GM18861 (cell line): ENCODE data around the gene CERKL.

ENCODE experiments used
- ATAC-seq: cut with Tn5 transposase; IDR thresholded peaks from one replicate; pipeline ENCODE4 v1.9.1; 2021; ENCODE audit not compliant: unreplicated experiment

The CERKL gene

DNA sequence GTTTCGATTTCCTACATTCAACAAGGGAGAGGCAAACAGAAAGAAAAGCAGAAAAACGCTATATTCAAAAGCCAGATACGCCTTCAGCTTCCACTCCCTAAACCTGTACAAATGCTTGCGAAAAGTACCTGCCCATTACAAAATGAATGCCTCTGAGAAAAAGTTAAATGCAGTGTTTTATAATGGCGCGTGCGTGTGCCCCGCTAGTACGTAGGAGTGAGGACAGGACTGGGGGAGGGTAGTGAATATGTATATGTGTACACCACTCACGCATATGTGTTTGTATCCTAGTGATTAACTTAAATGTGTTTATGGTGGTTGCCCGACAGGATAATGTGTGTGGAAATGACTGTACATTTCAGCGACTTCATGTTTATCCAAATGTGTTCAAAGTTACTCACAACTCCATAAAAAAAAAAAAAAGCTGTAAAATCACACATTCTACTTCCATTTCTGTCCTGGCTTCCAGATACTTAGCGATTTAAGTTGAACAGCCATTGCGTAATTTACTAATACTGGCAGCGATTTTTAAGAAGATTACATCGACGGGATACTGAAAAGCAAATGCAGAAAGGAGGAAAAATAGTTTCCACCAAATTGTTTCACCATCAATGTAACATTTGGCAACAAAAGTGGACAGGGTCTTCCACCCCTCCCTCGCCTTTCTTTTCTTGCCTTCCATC lies 22.1 kb upstream of the CERKL start:
- no peak for ATAC-seq

GRCh38 chr2:181677912-181678586 lies 21.1 kb upstream of the CERKL start:
- no peak for ATAC-seq

DNA sequence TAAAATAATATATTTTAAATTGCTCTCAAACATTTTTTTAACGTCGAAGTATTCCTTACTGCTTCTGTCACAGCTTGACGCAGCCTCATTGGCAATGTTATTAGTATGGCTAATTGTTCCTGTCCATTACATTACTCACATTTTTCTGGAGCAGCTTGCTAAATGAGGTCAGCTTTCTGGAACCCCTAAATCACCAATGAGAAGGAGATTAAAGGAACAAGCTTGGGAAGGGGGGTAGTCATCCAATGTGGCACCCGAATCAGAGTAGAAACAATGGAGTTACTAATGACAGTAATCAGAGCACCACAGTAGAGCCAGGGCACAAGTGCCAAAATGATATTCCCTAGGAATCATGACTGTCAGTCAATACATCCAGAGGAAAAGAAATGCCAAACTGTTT lies 18.3 kb upstream of the CERKL start:
- ATAC-seq = no peak

- no peak for ATAC-seq
These were observed 17.6 kb upstream of the CERKL start for GRCh38 chr2:181674461-181674860.

DNA sequence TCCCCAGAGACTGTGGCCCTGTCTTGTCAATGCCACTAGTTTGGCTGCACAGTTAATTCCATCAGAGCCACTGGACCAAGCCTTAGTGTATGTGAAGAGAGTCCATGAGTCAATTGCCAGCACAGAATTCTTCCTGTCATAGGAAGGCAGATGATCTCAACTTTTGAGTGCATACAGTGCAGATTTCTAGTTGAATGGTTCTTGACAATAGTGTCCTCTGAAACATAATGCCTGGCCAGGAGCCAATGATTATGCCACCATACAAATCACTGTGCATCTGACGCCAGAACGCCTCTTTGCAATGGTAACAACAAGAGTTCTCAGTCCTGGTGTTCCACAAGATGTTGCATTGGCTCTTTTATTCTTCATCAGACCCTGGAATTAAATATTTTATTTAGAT lies 16.3 kb upstream of the CERKL start:
- ATAC-seq = no peak

DNA sequence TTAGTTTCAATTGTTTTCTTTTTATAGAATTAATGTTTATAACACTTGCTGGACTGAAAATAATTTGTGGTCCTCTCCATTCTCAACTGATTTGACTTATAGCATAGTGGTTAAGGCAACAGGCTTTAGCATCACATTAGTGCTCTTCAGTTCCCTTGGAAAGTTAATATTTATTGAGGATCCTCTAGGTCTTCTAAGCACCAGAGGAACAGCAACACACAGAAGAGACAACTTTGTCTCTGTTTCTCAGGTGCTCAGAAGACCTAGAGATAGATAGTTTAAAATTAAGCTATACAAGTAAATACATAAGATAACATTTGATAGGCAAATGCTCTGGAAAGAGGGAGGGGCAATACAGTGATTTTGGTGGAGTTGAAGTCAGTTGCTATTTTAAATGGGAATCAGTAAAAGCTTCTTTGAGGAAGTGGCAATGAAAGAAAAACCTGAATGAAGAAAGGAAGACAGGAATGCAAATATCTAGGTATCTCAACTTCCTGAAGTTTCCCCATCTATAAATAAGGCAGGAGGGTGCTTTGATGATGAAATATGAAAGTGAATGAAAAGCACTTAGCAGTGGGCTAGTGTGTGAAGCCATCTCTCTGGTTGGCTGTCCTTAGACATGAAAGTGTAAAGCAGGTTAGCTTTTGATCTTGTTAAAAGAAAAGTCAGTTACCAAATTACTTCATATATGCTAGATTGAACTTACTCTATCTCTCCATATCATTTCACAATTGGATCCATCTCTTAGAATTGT lies 15.5 kb upstream of the CERKL start:
- ATAC-seq = peak; percentile 69

- no peak for ATAC-seq
These were observed 13.7 kb upstream of the CERKL start for GRCh38 chr2:181670632-181671031.

DNA sequence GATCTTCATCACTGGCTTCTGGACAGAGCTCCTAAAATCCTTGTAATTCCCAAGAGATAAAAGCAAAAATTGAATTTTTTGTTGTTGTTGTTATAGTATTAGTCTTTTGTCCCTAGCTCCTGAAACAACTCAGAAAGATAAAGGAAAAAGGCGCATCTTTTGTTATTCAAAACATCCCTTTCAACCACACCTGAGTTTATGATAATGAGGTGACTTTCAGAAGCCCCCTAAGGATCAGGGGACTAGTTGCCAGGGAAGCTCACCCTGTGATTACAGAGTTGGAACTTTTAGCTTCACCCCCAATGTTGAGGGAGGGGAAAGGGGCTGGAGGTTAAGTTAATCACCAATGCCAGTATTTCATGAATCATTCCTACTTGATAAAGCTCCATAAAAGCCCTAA lies 10.3 kb upstream of the CERKL start:
- ATAC-seq = no peak

DNA sequence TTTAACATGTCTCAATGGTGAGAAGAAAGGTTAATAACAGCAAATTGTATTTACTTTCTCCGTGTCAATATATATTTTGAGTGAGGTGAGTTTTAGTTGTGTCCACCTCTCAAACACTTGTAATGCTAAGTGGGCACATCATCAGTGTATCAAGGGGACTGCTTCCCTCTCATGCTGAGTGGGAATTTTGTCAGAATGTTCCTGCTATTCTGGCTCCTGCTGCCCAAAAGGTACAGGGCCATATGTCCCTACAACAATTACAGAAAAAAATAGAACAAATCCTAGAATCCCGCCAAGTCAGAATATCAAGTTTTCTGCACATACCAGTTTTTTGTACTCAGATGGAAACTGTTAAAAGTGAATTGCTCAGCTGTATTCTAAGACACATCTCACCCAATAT lies 5.4 kb upstream of the CERKL start:
- ATAC-seq = no peak

GRCh38 chr2:181660181-181660580 lies 3.3 kb upstream of the CERKL start:
- no peak for ATAC-seq

- no peak for ATAC-seq
These were observed 1.5 kb upstream of the CERKL start for GRCh38 chr2:181658444-181658843.

DNA sequence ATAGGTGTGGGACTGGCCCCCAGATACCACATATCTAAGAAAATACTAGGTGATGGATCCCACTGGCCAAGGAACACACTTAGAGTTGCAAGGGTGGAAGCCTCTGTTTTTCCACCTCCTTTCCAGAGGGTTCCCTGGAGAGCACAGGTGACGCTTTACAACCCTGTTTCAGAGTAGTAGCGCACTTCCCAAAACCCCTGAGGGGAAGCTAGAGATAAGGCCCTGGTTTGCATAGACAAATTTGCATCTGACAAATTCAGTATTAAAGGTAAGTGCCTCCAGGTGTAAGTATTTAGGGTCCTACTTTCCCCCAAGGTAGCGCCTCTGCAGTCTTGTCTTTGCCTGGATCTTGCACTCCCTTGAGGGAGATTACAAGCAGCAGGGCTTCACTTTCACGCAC lies 474 bp upstream of the CERKL start:
- ATAC-seq = no peak

DNA sequence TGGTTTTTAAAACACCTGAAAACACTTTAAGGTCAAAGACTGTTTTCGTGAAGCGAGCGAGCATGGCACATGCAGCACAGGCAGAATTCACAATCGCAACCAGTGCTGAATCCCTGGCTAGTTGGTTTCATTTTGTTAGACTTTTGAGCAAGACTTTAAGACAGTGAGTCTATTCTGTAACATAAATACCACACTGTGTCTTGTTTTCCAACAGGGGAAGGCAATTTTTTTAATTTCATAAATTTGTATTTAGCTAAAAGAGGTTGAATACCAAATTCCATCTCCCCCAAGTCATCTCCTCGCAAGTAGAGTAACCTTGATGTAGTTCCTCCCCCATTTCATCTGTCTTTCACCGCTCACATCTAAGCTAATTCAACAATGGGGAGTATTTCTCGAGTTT lies 1.4 kb downstream of the CERKL start:
- ATAC-seq = no peak

GRCh38 chr2:181649436-181649979 lies 7.4 kb downstream of the CERKL start:
- no peak for ATAC-seq

- ATAC-seq = no peak
These were observed 8.3 kb downstream of the CERKL start for GRCh38 chr2:181648478-181649155.

- peak; percentile 68 for ATAC-seq
These were observed 10.4 kb downstream of the CERKL start for GRCh38 chr2:181646415-181646987.

DNA sequence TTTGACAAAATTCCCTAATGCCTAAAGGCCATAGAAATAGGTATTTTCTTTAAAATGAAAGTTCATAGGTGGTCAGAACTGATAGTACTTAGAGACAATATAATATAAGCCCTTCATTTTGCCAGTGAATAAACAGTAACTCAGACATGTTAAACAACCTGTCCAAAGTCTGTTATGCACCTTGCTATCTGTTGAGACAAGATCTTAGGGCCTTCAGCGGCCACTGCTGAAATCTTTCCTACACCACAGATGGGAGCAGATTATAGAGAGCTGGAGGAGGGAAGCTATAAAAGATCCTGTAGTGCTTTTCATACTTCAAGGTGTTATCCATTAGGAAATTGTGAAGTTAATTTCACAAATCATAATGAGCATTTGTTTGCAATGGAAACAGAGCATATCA lies 13.8 kb downstream of the CERKL start:
- ATAC-seq = no peak

DNA sequence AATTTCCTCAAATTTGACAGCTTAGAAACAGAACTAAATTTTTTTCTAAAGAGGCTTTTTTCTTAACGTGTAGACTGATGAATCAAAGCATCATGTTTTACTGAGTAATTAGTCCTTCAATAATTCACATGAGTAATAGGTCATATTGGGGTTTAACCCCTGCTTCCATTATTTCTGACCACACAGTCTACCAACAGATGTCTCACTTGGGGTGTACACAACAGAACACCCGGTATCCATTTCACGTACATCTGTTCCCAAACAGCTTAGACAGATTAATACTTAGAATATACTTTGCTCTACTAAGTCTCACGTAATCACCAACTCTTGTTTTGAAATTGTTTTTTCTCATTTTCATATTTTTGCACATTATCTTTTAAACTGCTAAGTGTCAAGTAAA lies 14.8 kb downstream of the CERKL start:
- no peak for ATAC-seq

DNA sequence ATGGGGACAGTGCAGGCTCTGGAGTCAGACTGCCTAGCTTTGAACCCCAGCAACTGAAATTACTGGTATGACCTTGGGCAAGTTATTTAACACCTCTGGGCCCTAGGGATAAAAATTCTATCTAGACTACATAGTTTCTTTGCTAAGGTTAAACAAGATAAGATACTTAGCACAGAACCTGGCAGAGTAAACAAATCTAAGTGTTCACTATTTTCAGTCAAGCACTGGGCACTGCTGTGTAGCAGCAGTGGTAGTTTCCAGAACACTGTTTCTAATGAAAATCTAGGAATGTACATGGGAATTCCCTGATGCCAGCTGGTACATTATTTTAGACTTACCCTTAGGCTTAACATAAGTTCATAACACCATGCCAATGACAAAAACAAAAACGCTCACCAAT lies 17.2 kb downstream of the CERKL start:
- ATAC-seq = no peak

DNA sequence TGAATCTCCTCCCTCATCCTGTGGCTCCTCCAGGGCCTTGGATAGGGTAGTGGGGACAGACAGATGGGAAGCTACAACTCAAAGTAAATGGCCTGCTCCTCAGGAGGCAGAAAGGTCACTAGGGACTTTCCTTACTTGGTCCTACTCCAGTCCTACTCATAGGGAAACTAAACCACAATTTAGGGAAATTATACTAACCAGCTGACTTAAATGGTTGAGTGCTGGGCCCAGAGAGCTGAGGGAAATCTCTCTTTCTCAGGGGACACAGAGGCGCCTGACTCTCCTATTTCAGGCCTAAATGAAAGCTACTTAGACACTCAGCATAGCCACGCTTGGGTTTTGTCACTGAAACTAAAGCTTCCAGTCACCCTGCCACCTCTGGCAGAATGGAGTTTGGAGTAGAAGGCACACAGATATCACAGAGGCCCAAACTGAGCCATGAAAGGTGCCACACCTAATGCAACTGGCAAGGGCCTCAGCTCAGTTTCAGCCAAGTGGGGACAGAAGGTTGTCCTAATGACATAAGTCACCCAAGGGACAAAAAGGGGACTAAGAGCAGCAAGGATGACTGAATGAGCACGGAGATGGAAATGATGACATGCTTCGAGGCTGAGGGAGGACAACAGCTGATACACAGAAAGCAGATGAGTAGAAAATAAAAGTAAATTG lies 24.0 kb downstream of the CERKL start:
- peak; percentile 64 for ATAC-seq
